ENCODE results near the gene TFEB.

- TF ChIP-seq POLR2A (IDR thresholded peaks at IDR 0.05) (no peak), CTCF (IDR thresholded peaks at IDR 0.05) (no peak)
Measured at GRCh38 chr6:41647061-41647511, 88.3 kb downstream of the TFEB start.
